ENCODE data around the gene DHRS3. TPM values are rescaled to one million over a fixed set of nuclear protein-coding genes. Genes with fewer than 3 reads are reported as not detected.

Gene DHRS3
- total RNA-seq, 2 donors from 2014 or later: 9.2 to 9.8 TPM

- H3K4me1 ChIP-seq (ENCODE audit: control insufficient read depth, insufficient read depth, low read length): no peaks in the 10 kb centered on the region
- no peaks in the 10 kb centered on the region for H3K9me3 ChIP-seq (ENCODE audit: control insufficient read depth, low read length)
- Mint-ChIP-seq H3K36me3 (ENCODE audit: low read depth) (peaks cover 7% of the 10 kb centered on the region), H3K27me3 (ENCODE audit: insufficient read depth) (peaks cover 2% of the 10 kb centered on the region), H3K4me3 (no peak overlapping the region), H3K9me3 (no peaks in the 10 kb centered on the region), H3K4me1 (no peaks in the 10 kb centered on the region), H3K27ac (no peak overlapping the region)
- no peak overlapping the region for H3K9ac ChIP-seq (ENCODE audit: extremely low read depth, low read length, poor library complexity, severe bottlenecking)
- H3K27me3 ChIP-seq (ENCODE audit: control insufficient read depth, insufficient read depth, low read length, poor library complexity, severe bottlenecking): no peaks in the 10 kb centered on the region
- no peak overlapping the region for H3K27ac ChIP-seq (ENCODE audit: low read depth, low read length)
- WGBS, 2 experiments (ENCODE audit: insufficient coverage in 1 of 2, insufficient read length in 1 of 2): 86 to 89% methylated on average over 5 of the region's 5 CpGs
- DNase-seq: no peak
- no peak overlapping the region for H3K4me3 ChIP-seq (ENCODE audit: low read length)
- TF ChIP-seq, protein P1, sequence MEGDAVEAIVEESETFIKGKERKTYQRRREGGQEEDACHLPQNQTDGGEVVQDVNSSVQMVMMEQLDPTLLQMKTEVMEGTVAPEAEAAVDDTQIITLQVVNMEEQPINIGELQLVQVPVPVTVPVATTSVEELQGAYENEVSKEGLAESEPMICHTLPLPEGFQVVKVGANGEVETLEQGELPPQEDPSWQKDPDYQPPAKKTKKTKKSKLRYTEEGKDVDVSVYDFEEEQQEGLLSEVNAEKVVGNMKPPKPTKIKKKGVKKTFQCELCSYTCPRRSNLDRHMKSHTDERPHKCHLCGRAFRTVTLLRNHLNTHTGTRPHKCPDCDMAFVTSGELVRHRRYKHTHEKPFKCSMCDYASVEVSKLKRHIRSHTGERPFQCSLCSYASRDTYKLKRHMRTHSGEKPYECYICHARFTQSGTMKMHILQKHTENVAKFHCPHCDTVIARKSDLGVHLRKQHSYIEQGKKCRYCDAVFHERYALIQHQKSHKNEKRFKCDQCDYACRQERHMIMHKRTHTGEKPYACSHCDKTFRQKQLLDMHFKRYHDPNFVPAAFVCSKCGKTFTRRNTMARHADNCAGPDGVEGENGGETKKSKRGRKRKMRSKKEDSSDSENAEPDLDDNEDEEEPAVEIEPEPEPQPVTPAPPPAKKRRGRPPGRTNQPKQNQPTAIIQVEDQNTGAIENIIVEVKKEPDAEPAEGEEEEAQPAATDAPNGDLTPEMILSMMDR (conservative IDR thresholded peaks at IDR 0.05): no peak
- no peaks in the 10 kb centered on the region for H3K36me3 ChIP-seq (ENCODE audit: control insufficient read depth, insufficient read depth, low read length)
These were observed 43.3 kb downstream of the DHRS3 start for GRCh38 chr1:12574757-12575139.

DNA sequence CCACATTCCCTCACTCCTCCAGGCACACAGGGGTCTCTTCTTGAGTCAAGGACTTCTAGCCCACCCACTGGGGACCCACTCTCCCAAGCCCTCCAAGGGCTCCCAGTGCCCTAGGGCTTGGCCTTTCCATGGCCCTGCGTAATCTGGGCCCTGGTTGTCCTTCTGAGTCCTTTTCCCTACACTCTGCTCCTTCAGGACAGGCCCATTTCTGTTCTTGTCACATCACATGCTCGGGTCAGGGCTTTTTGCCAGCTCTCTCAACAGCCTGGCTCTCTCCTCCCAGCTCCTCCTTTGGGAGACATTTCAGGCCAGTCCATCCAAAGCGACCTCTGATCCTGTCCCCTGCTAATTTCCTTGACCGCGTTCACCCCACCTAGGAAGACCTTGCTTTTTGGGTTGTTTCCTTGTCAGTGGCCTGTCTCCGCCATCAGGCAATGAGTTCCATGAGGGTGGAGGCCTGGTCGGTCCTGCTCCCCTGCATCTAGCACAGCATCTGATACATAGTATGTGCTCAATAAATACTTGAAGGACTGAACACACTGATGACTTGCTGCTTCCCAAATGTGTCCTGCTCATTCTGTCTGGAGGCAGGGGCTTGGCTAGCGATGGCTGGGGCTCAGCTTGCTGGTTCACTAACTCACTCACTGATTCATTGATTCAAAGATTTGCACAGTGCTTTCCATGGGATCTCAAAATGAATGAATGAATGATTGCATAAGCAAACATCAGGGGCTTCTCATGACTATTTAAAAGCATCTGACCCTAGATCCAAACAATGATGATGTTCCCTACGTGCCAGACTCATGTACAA lies 44.8 kb downstream of the DHRS3 start:
- TF ChIP-seq, protein P1 (conservative IDR thresholded peaks at IDR 0.05): no peak
- H3K27me3 Mint-ChIP-seq (ENCODE audit: insufficient read depth): peaks cover 2% of the 10 kb centered on the region
- 91 to 95% methylated on average over 8 to 9 of the region's 9 CpGs for WGBS, 2 experiments (ENCODE audit: insufficient coverage in 1 of 2, insufficient read length in 1 of 2)
- DNase-seq: no peak
- H3K36me3 Mint-ChIP-seq (ENCODE audit: low read depth): peaks cover 7% of the 10 kb centered on the region
- Histone ChIP-seq H3K4me3 (ENCODE audit: low read length) (no peak overlapping the region), H3K36me3 (ENCODE audit: control insufficient read depth, insufficient read depth, low read length) (no peaks in the 10 kb centered on the region), H3K4me1 (ENCODE audit: control insufficient read depth, insufficient read depth, low read length) (no peaks in the 10 kb centered on the region), H3K27me3 (ENCODE audit: control insufficient read depth, insufficient read depth, low read length, poor library complexity, severe bottlenecking) (no peaks in the 10 kb centered on the region), H3K9me3 (ENCODE audit: control insufficient read depth, low read length) (no peaks in the 10 kb centered on the region), H3K27ac (ENCODE audit: low read depth, low read length) (no peak overlapping the region), H3K9ac (ENCODE audit: extremely low read depth, low read length, poor library complexity, severe bottlenecking) (no peak overlapping the region)
- no peaks in the 10 kb centered on the region for H3K4me1 Mint-ChIP-seq
- no peak overlapping the region for H3K4me3 Mint-ChIP-seq
- H3K9me3 Mint-ChIP-seq: no peaks in the 10 kb centered on the region
- H3K27ac Mint-ChIP-seq: no peak overlapping the region

GRCh38 chr1:12572522-12572921 lies 45.5 kb downstream of the DHRS3 start:
- Mint-ChIP-seq H3K4me1 (no peaks in the 10 kb centered on the region), H3K4me3 (no peak overlapping the region), H3K9me3 (no peaks in the 10 kb centered on the region), H3K36me3 (ENCODE audit: low read depth) (peaks cover 10% of the 10 kb centered on the region), H3K27ac (no peak overlapping the region), H3K27me3 (ENCODE audit: insufficient read depth) (peaks cover 2% of the 10 kb centered on the region)
- H3K9ac ChIP-seq (ENCODE audit: extremely low read depth, low read length, poor library complexity, severe bottlenecking): no peak overlapping the region
- TF ChIP-seq, protein P1 (conservative IDR thresholded peaks at IDR 0.05): no peak
- 95 to 97% methylated on average over 5 to 7 of the region's 7 CpGs for WGBS, 2 experiments (ENCODE audit: insufficient coverage in 1 of 2, insufficient read length in 1 of 2)
- no peak overlapping the region for H3K27ac ChIP-seq (ENCODE audit: low read depth, low read length)
- no peak for DNase-seq
- no peaks in the 10 kb centered on the region for H3K9me3 ChIP-seq (ENCODE audit: control insufficient read depth, low read length)
- H3K27me3 ChIP-seq (ENCODE audit: control insufficient read depth, insufficient read depth, low read length, poor library complexity, severe bottlenecking): no peaks in the 10 kb centered on the region
- no peaks in the 10 kb centered on the region for H3K36me3 ChIP-seq (ENCODE audit: control insufficient read depth, insufficient read depth, low read length)
- no peak overlapping the region for H3K4me3 ChIP-seq (ENCODE audit: low read length)
- H3K4me1 ChIP-seq (ENCODE audit: control insufficient read depth, insufficient read depth, low read length): no peaks in the 10 kb centered on the region

Measured in endodermal cell (in vitro differentiated cells).